Mesodermal cell (in vitro differentiated cells): Measurements from ENCODE around the gene PER1.

ENCODE experiments used
- H3K27ac ChIP-seq: 2 replicates; pipeline ENCODE4 v1.7.0; 2013; ENCODE audit warnings: mild to moderate bottlenecking, low read depth, low read length, moderate library complexity; ENCODE audit not compliant: severe bottlenecking
- H3K36me3 ChIP-seq: 2 replicates; pipeline ENCODE4 v1.7.1; 2013; ENCODE audit warnings: mild to moderate bottlenecking, low read length, moderate library complexity; ENCODE audit not compliant: control insufficient read depth, insufficient read depth
- H3K4me1 ChIP-seq: one replicate; pipeline ENCODE4 v1.7.1; 2013; ENCODE audit warnings: mild to moderate bottlenecking, low read length; ENCODE audit not compliant: insufficient read depth, control insufficient read depth, poor library complexity, severe bottlenecking
- H3K4me3 ChIP-seq: 2 replicates; pipeline ENCODE4 v1.7.0; 2013; ENCODE audit warnings: low read length, control low read depth, mild to moderate bottlenecking; ENCODE audit not compliant: insufficient read depth, poor library complexity, severe bottlenecking; ENCODE audit errors: extremely low read depth
- H3K9me3 ChIP-seq: 2 replicates; pipeline ENCODE4 v1.7.1; 2013; ENCODE audit warnings: mild to moderate bottlenecking, low read length, moderate library complexity; ENCODE audit not compliant: control insufficient read depth
- WGBS, 2 experiments: methylation state at CpG; one replicate each; pipeline ENCODE4 v1.1.5; 2013; ENCODE audit warnings: missing lambda C conversion rate in 2 of 2; ENCODE audit not compliant: insufficient coverage in 2 of 2; 5-methylcytosine and 5-hydroxymethylcytosine counted together

Gene PER1

DNA sequence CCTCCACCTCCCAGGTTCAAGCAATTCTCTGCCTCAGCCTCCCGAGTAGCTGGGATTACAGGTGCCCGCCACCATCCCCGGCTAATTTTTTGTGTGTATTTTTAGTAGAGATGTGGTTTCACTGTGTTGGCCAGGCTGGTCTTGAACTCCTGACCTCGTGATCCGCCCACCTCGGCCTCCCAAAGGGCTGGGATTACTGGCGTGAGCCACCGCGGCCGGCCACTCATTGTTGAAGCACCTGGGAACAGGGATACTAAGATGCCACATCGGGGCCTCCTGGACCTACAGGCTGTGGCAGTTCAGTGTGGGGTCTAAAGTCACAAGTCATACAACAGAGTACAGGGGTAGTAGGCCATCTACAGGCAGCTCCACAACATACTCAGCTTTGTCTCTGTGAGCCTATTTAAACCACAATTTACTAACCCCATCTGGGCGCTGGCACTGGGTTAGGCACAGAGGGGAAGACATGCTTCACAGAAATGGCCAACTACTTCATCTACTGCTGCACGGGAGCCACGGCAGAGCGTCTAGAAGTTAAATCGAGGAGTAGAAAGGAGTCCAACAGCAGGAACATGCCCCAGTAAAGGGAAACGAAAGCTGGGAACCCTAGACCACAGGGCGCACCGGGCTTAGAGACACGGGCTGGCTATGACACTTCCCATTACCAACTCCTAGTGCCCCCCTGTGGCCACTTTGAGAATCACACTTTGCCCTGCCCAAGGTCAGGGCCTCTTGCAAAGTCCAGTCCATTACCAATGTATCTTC is 6.2 kb upstream of the PER1 start:
- H3K4me1 ChIP-seq, result peaks cover 32% of the 10 kb centered on the region
- H3K9me3 ChIP-seq, result no peaks in the 10 kb centered on the region
- peak overlapping the region; percentile 49 for H3K27ac ChIP-seq
- H3K4me3 ChIP-seq, result no peak overlapping the region
- WGBS, 2 experiments, result 52 to 62% methylated on average over 13 to 17 of the region's 20 CpGs
- H3K36me3 ChIP-seq, result peaks cover 29% of the 10 kb centered on the region

DNA sequence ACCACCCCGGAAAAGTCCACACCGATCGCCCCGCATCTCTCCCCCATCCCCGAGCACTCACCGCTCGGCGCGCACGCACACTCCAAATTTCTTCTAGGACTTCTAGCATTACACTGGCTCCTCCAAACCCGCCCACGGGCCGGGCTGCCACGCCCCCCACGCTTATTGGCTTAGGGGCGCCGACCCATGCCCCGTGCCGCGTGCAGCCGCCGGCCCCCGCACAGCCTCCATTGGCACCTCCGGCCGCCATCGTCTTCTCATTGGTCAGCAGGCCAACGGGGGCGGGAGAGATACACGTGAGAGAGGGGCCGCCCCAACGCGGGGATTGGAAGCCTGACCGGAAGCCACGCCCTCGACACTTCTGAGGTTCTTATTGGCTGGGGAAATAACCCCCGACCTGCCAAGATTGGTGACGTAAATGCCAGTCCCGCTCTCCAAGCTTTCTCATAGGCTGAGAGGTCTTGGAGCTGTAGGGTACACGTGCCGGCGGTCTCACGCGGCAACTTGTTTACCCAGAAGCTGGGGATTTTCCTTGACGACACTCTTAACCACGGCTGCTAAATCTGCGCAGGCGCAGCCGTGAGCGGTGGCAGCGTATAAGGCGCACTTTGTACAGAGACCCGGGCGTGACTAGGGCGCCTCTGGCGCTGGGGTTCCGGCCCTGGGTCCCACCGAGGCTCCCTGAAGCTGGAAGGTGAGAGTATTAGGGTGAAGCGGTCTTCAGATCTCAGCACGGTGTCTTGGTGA is 4.2 kb upstream of the PER1 start:
- peaks cover 36% of the 10 kb centered on the region for H3K4me1 ChIP-seq
- WGBS, 2 experiments, result 0 to 1% methylated on average over 46 to 51 of the region's 59 CpGs

DNA sequence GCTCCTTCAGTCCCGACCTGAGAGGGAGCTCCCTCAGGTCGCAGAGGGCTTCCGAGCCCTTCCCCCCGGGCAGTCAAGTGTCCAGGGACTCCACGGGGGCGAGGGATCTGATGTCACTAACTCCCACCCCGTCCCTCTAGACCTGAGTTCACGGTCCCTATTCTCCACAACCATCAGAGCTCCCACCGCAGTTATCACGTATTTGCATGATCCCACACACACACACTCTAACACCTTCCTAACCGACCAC is 3.7 kb upstream of the PER1 start:
- Histone ChIP-seq H3K4me3 (peak overlapping the region; percentile 62), H3K27ac (peak overlapping the region; percentile 97), H3K36me3 (peaks cover 20% of the 10 kb centered on the region), H3K9me3 (no peaks in the 10 kb centered on the region), H3K4me1 (peaks cover 31% of the 10 kb centered on the region)
- 3 to 6% methylated on average over 8 to 11 of the region's 11 CpGs for WGBS, 2 experiments

More for the DNA sequence above, 4.2 kb upstream of the PER1 start:
- Histone ChIP-seq H3K36me3 (peaks cover 25% of the 10 kb centered on the region), H3K27ac (peak overlapping the region; percentile 97), H3K4me3 (peak overlapping the region; percentile 62), H3K9me3 (no peaks in the 10 kb centered on the region)

- peak overlapping the region; percentile 62 for H3K4me3 ChIP-seq
- 52 to 56% methylated on average over 14 of the region's 14 CpGs for WGBS, 2 experiments
- peaks cover 29% of the 10 kb centered on the region for H3K4me1 ChIP-seq
- no peaks in the 10 kb centered on the region for H3K9me3 ChIP-seq
- peak overlapping the region; percentile 97 for H3K27ac ChIP-seq
- peaks cover 18% of the 10 kb centered on the region for H3K36me3 ChIP-seq
These were observed 3.2 kb upstream of the PER1 start for GRCh38 chr17:8155231-8155995.

DNA sequence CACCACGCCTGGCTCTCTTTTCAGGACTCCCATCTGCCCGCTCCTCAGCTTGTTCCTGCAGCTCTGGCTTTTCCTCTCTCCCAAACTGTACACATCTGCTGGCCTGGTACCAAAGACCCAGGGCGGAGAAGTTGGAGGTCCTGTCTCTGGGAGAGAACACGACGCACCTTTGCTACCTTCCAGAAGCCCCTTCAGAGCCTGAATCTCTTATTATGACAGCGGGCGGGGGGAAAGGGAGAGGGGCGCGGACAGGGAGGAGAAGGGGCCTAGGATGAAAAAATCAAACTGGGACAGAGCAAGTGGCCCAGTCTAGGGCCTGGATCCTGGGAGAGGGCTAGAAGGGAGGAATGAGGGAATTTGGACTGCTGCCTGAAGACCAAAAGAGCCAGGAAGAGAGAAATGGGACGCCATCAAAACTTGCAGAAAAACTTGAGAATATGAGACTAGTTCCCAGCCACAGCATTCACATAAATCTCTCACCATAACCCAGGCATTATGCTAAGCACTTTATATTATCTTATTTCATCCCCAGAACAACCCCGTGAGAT is 2.5 kb upstream of the PER1 start:
- Histone ChIP-seq H3K4me3 (peak overlapping the region; percentile 28), H3K9me3 (no peaks in the 10 kb centered on the region), H3K27ac (peak overlapping the region; percentile 100), H3K36me3 (peaks cover 20% of the 10 kb centered on the region), H3K4me1 (peaks cover 31% of the 10 kb centered on the region)
- 62 to 63% methylated on average over 5 to 7 of the region's 11 CpGs for WGBS, 2 experiments

DNA sequence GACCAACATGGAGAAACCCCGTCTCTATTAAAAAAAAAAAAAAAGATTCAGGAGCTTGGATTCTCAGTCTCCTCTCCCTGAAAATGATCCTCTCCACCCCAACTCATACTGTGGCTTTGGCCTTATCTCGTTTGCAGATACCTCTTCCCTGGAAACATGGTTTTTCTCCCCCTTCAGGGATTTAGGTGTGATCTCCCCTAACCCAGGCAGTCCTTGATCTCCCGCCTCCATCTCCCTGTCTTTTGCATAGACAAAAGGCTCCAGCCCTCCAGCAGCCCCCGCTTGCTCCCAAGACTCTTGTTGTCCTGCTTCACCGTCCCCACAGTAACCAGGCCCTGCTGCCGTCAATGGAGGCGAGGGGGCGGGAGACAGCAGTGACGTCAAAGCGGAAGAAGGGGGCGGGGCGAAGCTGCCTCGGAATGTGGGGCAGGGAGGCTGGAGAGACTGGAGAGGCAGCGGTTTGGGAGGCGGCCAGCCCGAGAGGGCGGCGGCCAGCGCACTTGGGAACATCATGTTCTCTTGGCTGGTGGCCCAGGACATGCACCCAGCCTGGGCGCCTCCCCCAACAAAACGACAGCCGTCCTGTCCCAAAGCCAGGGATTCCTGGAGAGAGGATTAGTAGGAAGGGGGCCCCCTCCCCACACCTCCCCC is 1.9 kb upstream of the PER1 start:
- 9 to 12% methylated on average over 12 to 14 of the region's 22 CpGs for WGBS, 2 experiments
- peaks cover 20% of the 10 kb centered on the region for H3K36me3 ChIP-seq
- H3K9me3 ChIP-seq, result no peaks in the 10 kb centered on the region
- H3K4me1 ChIP-seq, result peaks cover 31% of the 10 kb centered on the region
- H3K4me3 ChIP-seq, result peak overlapping the region; percentile 28
- peak overlapping the region; percentile 100 for H3K27ac ChIP-seq

DNA sequence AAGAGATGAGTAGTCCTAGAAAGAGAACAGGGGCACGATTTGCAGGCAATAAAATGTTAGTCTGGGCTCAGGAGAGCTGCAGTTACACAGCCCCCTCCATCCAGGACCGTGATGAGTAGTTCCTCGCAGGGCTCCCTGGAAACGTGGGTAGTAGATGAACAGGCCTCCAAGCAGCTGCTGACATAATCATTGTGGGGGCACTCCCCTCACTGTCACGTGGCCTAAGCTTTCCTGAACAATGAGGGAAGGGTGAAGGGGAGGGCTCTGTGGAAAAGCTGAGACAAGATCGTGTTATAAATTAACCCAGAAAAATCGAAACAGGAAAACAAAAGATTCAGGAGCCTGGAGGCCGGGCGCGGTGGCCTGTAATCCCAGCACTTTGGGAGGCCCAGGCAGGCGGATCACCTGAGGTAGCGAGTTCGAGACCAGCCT is 1.3 kb upstream of the PER1 start:
- no peak overlapping the region for H3K4me3 ChIP-seq
- peak overlapping the region; percentile 100 for H3K27ac ChIP-seq
- H3K9me3 ChIP-seq, result no peaks in the 10 kb centered on the region
- H3K36me3 ChIP-seq, result peaks cover 22% of the 10 kb centered on the region
- peaks cover 31% of the 10 kb centered on the region for H3K4me1 ChIP-seq
- WGBS, 2 experiments, result 69 to 73% methylated on average over 13 of the region's 13 CpGs

DNA sequence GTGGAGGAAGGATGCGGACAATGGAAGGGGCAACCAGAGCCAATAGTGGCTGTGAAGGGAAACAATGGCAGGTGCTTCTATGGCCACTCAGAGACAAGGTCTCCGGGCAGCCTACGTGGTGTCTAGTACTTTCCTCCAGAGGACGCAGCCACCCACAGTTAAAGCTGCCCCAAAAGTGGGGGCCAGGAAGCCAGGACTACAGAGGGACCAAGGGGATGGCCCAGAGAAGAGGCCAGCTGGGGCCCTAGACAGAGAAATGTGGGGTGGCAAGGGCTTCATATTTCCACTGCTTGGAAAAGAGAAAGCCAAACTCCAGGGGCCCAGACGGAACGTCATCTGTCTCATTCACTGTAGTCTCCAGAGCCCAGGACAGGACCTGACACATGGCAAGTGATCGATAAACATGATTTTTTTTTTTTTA is 837 bp upstream of the PER1 start:
- no peaks in the 10 kb centered on the region for H3K9me3 ChIP-seq
- WGBS, 2 experiments, result 91 to 94% methylated on average over 6 to 7 of the region's 7 CpGs
- H3K4me3 ChIP-seq, result no peak overlapping the region
- H3K4me1 ChIP-seq, result peaks cover 31% of the 10 kb centered on the region
- peak overlapping the region; percentile 100 for H3K27ac ChIP-seq
- peaks cover 23% of the 10 kb centered on the region for H3K36me3 ChIP-seq

- WGBS, 2 experiments, result 1 to 2% methylated on average over 17 to 21 of the region's 22 CpGs
- H3K27ac ChIP-seq, result peak overlapping the region; percentile 89
These were observed 528 bp downstream of the PER1 start for GRCh38 chr17:8151641-8152111.

DNA sequence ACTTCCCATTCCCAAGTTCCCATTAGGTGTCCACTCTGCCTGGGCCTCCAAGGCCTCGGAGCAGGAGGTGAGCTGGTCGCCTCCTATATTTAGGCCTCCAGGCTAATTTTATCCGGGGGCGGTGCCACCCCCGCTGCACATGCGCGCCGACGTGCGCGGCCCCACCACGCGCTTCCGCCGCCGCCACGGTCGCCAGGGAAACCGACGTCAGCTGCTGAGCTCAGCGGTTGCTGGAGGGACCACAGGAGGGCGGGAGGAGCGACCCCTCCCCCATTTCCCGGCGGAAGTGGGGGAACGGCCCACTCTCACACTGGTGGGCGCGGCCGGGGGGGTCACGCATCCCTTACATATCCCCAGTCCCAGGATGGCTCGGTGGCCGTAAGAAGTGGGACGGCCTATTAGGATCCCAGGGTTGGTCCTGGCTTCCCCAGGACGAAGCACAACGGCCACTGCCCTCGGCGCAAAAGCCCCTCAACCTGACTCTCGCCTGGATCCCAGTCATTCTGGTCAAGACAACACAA is 1.0 kb downstream of the PER1 start:
- 1% methylated on average over 18 to 38 of the region's 38 CpGs for WGBS, 2 experiments
- H3K4me1 ChIP-seq, result peaks cover 31% of the 10 kb centered on the region
- H3K4me3 ChIP-seq, result peak overlapping the region; percentile 70
- peak overlapping the region; percentile 89 for H3K27ac ChIP-seq
- H3K9me3 ChIP-seq, result no peaks in the 10 kb centered on the region
- H3K36me3 ChIP-seq, result peaks cover 42% of the 10 kb centered on the region

More at GRCh38 chr17:8151641-8152111, 528 bp downstream of the PER1 start:
- peaks cover 37% of the 10 kb centered on the region for H3K36me3 ChIP-seq
- H3K4me3 ChIP-seq, result peak overlapping the region; percentile 70
- no peaks in the 10 kb centered on the region for H3K9me3 ChIP-seq
- peaks cover 31% of the 10 kb centered on the region for H3K4me1 ChIP-seq
